HCT116 (cell line): Measurements from ENCODE around the gene MUC5B. TPM values are rescaled to one million over a fixed set of nuclear protein-coding genes. Genes with fewer than 3 reads are reported as not detected.

Source experiments
- ATAC-seq: fragments of 200-7000 bp; cut with Tn5 transposase; 2 replicates; pipeline ENCODE4 v1.9.1; 2020; ENCODE audit warnings: mild to moderate bottlenecking, moderate library complexity
- BruUV-seq: library from RNA; stranded (reverse); fragments of 400-500 nt; replicated peaks from 2 replicates; lab custom pipeline; 2021; lab: Mats Ljungman, UMichigan
- CTCF ChIA-PET: fragments of 300-600 bp; sonication (Branson Sonifier 250); formaldehyde crosslinking; loops from one replicate; lab custom pipeline; 2021; ENCODE audit warnings: antibody characterized with exemption; lab: Charles Lee
- POLR2A ChIA-PET: fragments of 300-600, 350-600 bp; sonication (Branson Sonifier 250); formaldehyde crosslinking; loops from one replicate; lab custom pipeline; 2021; ENCODE audit warnings: antibody characterized with exemption; lab: Charles Lee
- RAD21 ChIA-PET, 2 experiments: fragments of 300-600 bp; sonication (Branson Sonifier 250); formaldehyde crosslinking; loops; one replicate each; lab custom pipeline; 2023; ENCODE audit warnings: low total read pairs in 2 of 2; ENCODE audit not compliant: uncharacterized antibody in 2 of 2, unreplicated experiment in 2 of 2, low non-redundant PET in 1 of 2; lab: Charles Lee
- DNase-seq: peaks from one replicate; pipeline ENCODE4 v3.0.0-alpha.2; 2010; ENCODE audit warnings: low read depth, low spot score
- H2AFZ ChIP-seq: fragments of 200-600 bp; shearing (Covaris generic), sonication (generic); 2 replicates; pipeline ENCODE4 v1.6.1; 2017; ENCODE audit warnings: low read depth, mixed run types, mixed read lengths, antibody characterized with exemption, low read length; ENCODE audit not compliant: poor library complexity, severe bottlenecking
- H3K27ac ChIP-seq: 2 replicates; pipeline ENCODE4 v1.5.1; 2012; ENCODE audit warnings: low read depth, low read length
- H3K27me3 ChIP-seq: fragments of 200-600 bp; sonication (generic); 2 replicates; pipeline ENCODE4 v1.6.1; 2016; ENCODE audit warnings: mixed run types, low read length, mixed read lengths; ENCODE audit not compliant: insufficient read depth
- H3K36me3 ChIP-seq, 2 experiments: fragments of 200-500 bp in 1 of 2; fragments of 200-600 bp in 1 of 2; sonication (Bioruptor generic) in 1 of 2; sonication (generic) in 1 of 2; 2 replicates each; pipeline versions ENCODE4 v1.5.1 to v1.6.1; 2014 to 2016; ENCODE audit warnings: low read length in 2 of 2, inconsistent platforms in 1 of 2, mixed read lengths in 1 of 2, mixed run types in 1 of 2; ENCODE audit not compliant: insufficient read depth in 2 of 2, control insufficient read depth in 1 of 2
- H3K4me1 ChIP-seq, 2 experiments: fragments of 200-600 bp in 1 of 2; sonication (generic) in 1 of 2; 2 replicates each; pipeline versions ENCODE4 v1.5.1 to v1.6.1; 2012 to 2017; ENCODE audit warnings: low read length in 2 of 2, inconsistent platforms in 1 of 2, mild to moderate bottlenecking in 1 of 2, mixed read lengths in 1 of 2, mixed run types in 1 of 2, moderate library complexity in 1 of 2; ENCODE audit not compliant: insufficient read depth in 2 of 2, control insufficient read depth in 1 of 2
- H3K4me2 ChIP-seq: fragments of 200-600 bp; sonication (generic); 2 replicates; pipeline ENCODE4 v1.6.1; 2017; ENCODE audit warnings: mixed run types, low read length, mixed read lengths
- H3K4me3 ChIP-seq, 2 experiments: fragments of 200-600 bp in 1 of 2; sonication (generic) in 1 of 2; replicated peaks in 1 of 2; 2 replicates each; pipeline ENCODE4 v1.5.1; 2011 to 2016; ENCODE audit warnings: low read length in 2 of 2, control low read depth in 1 of 2, low read depth in 1 of 2, mild to moderate bottlenecking in 1 of 2, mixed read lengths in 1 of 2, mixed run types in 1 of 2
- H3K79me2 ChIP-seq: fragments of 200-600 bp; sonication (generic); 2 replicates; pipeline ENCODE4 v1.6.1; 2017; ENCODE audit warnings: mild to moderate bottlenecking, mixed run types, low read length, moderate library complexity, mixed read lengths; ENCODE audit not compliant: insufficient read depth
- H3K9ac ChIP-seq: fragments of 200-600 bp; sonication (generic); 2 replicates; pipeline ENCODE4 v1.6.1; 2016; ENCODE audit warnings: low read length, mixed read lengths
- H3K9me2 ChIP-seq: fragments of 200-600 bp; sonication (generic), shearing (Covaris generic); 2 replicates; pipeline ENCODE4 v1.6.1; 2017; ENCODE audit warnings: mixed run types, mild to moderate bottlenecking, moderate library complexity; ENCODE audit not compliant: insufficient read depth
- H3K9me3 ChIP-seq, 2 experiments: fragments of 200-500 bp in 1 of 2; fragments of 200-600 bp in 1 of 2; sonication (Bioruptor generic) in 1 of 2; sonication (generic) in 1 of 2; 2 replicates each; pipeline ENCODE4 v1.6.1; 2014 to 2017; ENCODE audit warnings: low read length in 2 of 2, mixed read lengths in 2 of 2, inconsistent platforms in 1 of 2, low read depth in 1 of 2, mild to moderate bottlenecking in 1 of 2, mixed run types in 1 of 2, moderate library complexity in 1 of 2; ENCODE audit not compliant: control insufficient read depth in 1 of 2, insufficient read depth in 1 of 2
- H4K20me1 ChIP-seq: fragments of 200-600 bp; sonication (generic), shearing (Covaris generic); 2 replicates; pipeline ENCODE4 v1.6.1; 2017; ENCODE audit warnings: mixed run types, mild to moderate bottlenecking, moderate library complexity; ENCODE audit not compliant: insufficient read depth
- ATF3 ChIP-seq: IDR thresholded peaks from 2 replicates; pipeline ENCODE4 v1.6.1; 2012
- CBX3 ChIP-seq: IDR thresholded peaks from 2 replicates; pipeline ENCODE4 v1.6.1; 2012; ENCODE audit warnings: low read depth
- CEBPB ChIP-seq: IDR thresholded peaks from 2 replicates; pipeline ENCODE4 v1.6.1; 2012; ENCODE audit warnings: low read depth
- CTCF ChIP-seq, 3 experiments: fragments of 200-600 bp in 1 of 3; sonication (generic) in 1 of 3; IDR thresholded peaks in 2 of 3; conservative IDR thresholded peaks in 1 of 3; 2 replicates each; pipeline ENCODE4 v1.5.1; 2012 to 2017; ENCODE audit warnings: low read depth in 2 of 3, low read length in 2 of 3, antibody characterized with exemption in 1 of 3, borderline replicate concordance in 1 of 3, control low read depth in 1 of 3, mild to moderate bottlenecking in 1 of 3, mixed read lengths in 1 of 3, mixed run types in 1 of 3, moderate library complexity in 1 of 3; ENCODE audit not compliant: insufficient read depth in 1 of 3
- EGR1 ChIP-seq: IDR thresholded peaks from 2 replicates; pipeline ENCODE4 v1.6.1; 2012; ENCODE audit warnings: low read depth
- ELF1 ChIP-seq: IDR thresholded peaks from 2 replicates; pipeline ENCODE4 v1.6.1; 2012; ENCODE audit warnings: low read depth, borderline replicate concordance
- EZH2phosphoT487 ChIP-seq: fragments of 200-600 bp; IDR thresholded peaks from 2 replicates; pipeline ENCODE4 v1.6.1; 2018; ENCODE audit warnings: antibody characterized with exemption, borderline replicate concordance
- MAX ChIP-seq: IDR thresholded peaks from 2 replicates; pipeline ENCODE4 v1.6.1; 2012
- POLR2A ChIP-seq: IDR thresholded peaks from 2 replicates; pipeline ENCODE4 v1.7.0; 2011; ENCODE audit warnings: borderline replicate concordance; ENCODE audit not compliant: insufficient read depth, insufficient read length; ENCODE audit errors: extremely low read depth
- POLR2AphosphoS5 ChIP-seq: IDR thresholded peaks from 2 replicates; pipeline ENCODE4 v1.6.1; 2011; ENCODE audit warnings: mild to moderate bottlenecking, low read depth, low read length, moderate library complexity
- RAD21 ChIP-seq: IDR thresholded peaks from 2 replicates; pipeline ENCODE4 v1.6.1; 2012; ENCODE audit warnings: low read depth, mild to moderate bottlenecking
- REST ChIP-seq: IDR thresholded peaks from 2 replicates; pipeline ENCODE4 v1.6.1; 2012; ENCODE audit warnings: low read depth
- SP1 ChIP-seq: IDR thresholded peaks from 2 replicates; pipeline ENCODE4 v1.6.1; 2012; ENCODE audit warnings: low read depth
- SRF ChIP-seq: IDR thresholded peaks from 2 replicates; pipeline ENCODE4 v1.6.1; 2012; ENCODE audit warnings: low read depth
- TCF7L2 ChIP-seq: IDR thresholded peaks from 2 replicates; pipeline ENCODE4 v1.7.0; 2011; ENCODE audit warnings: borderline replicate concordance, inconsistent platforms; ENCODE audit not compliant: insufficient read depth, insufficient read length; ENCODE audit errors: extremely low read depth
- YY1 ChIP-seq: IDR thresholded peaks from 2 replicates; pipeline ENCODE4 v1.6.1; 2011; ENCODE audit warnings: low read length, low read depth, moderate library complexity, mild to moderate bottlenecking; ENCODE audit not compliant: insufficient replicate concordance; ENCODE audit errors: extremely low read depth
- ZBTB33 ChIP-seq: IDR thresholded peaks from 2 replicates; pipeline ENCODE4 v1.6.1; 2011; ENCODE audit warnings: mild to moderate bottlenecking, low read length, moderate library complexity; ENCODE audit not compliant: insufficient replicate concordance; ENCODE audit errors: extremely low read depth
- ZFX ChIP-seq: fragments of 450-650 bp; IDR thresholded peaks from 2 replicates; pipeline ENCODE4 v1.6.1; 2017
- ZNF274 ChIP-seq: fragments of 200-500 bp; sonication (Bioruptor generic); IDR thresholded peaks from 2 replicates; pipeline ENCODE4 v1.6.1; 2014; ENCODE audit warnings: mild to moderate bottlenecking, low read depth, low read length, inconsistent platforms
- intact Hi-C: fragments of 100-400 bp; cut with micrococcal nuclease; formaldehyde crosslinking; loops from 2 replicates; pipeline ENCODE4 v1.10.0; 2022
- total RNA-seq: library from RNA; stranded (reverse); gene quantifications from one replicate; pipeline ENCODE4 v1.2.1, GENCODE V29; 2021; ENCODE audit not compliant: unreplicated experiment

MUC5B gene
- total RNA-seq, 1 experiment from 2014 or later = 1.5 TPM

GRCh38 chr11:1221848-1222311 is 986 bp upstream of the MUC5B start:
- Histone ChIP-seq H3K79me2 (no peaks in the 10 kb centered on the region), H3K4me2 (no peak overlapping the region), H3K9ac (no peak overlapping the region)
- intact Hi-C loops = no loop called here
- no TSS peak for BruUV-seq
- no peak for TF ChIP-seq ATF3
- no peak for TF ChIP-seq REST
- no peak for TF ChIP-seq SRF
- no peak for TF ChIP-seq EGR1
- TF ChIP-seq SP1 = no peak
- no peak for TF ChIP-seq TCF7L2
- no peak for TF ChIP-seq POLR2A
- no peak for TF ChIP-seq ZBTB33
- no peak for TF ChIP-seq MAX
- TF ChIP-seq CTCF (IDR thresholded peaks at IDR 0.05 in 2 of 3, conservative IDR thresholded peaks at IDR 0.05 in 1 of 3; ENCODE audit: borderline replicate concordance in 1 of 3, insufficient read depth in 1 of 3, low read depth in 2 of 3, low read length in 2 of 3) = no peak
- TF ChIP-seq ZNF274 = no peak
- TF ChIP-seq RAD21 = no peak
- no peak for TF ChIP-seq ELF1
- no peak for TF ChIP-seq YY1
- no peak for TF ChIP-seq CEBPB
- no peak for TF ChIP-seq ZFX
- TF ChIP-seq CBX3 = no peak
- TF ChIP-seq POLR2AphosphoS5 = no peak
- TF ChIP-seq EZH2phosphoT487 = no peak
- TF ChIP-seq, all 23 proteins: peak for 0
- Histone ChIP-seq H3K9me3 (no peaks in the 10 kb centered on the region), H3K27me3 (no peaks in the 10 kb centered on the region), H4K20me1 (no peaks in the 10 kb centered on the region), H2AFZ (no peak overlapping the region), H3K4me1 (no peaks in the 10 kb centered on the region), H3K9me2 (no peaks in the 10 kb centered on the region), H3K4me3 (no peak overlapping the region), H3K27ac (no peak overlapping the region), H3K36me3 (no peaks in the 10 kb centered on the region)
- ChIA-PET RAD21 (no interaction called here), POLR2A (no interaction called here), CTCF (no interaction called here)
- no peak for DNase-seq
- ATAC-seq = no peak
